ENCODE measurements around the gene CABP1. TPM values are rescaled to one million over a fixed set of nuclear protein-coding genes. Genes with fewer than 3 reads are reported as not detected.

The CABP1 gene
- total and polyA plus RNA-seq, 2 experiments from 2014 or later: 5.1 to 5.2 TPM

DNA sequence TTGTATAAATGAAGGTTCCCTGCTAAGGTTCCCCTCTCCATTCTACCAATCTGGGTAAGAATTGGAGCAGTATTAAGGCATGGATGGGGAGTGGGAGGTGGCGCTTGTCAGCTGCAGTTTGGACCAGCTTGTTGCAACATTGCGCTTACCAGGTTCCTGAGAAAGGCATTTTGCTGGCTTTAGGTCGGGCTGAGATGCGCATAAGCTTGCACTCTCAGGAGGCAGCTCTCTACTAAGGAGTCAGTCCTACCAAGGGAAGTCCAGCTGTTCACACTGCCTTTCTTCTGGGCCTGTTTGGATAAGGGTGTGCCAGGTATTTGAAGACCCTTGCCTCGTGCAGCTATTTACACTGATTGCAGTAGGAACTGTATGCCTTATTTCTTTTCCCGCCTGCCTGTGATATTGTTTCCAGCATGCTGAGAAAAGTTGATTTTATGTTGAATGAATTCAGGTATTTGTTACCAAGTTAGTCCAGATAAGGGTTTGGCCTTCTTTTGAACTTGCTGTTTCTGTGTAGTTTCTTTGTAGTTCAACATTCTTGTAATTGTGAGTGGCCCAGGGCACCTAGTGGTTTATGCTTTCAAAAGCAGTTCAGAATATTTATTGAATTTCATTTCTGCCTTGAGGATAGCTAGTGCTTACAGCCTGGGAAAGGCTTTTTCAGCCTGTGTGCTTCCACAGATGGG is 49.1 kb downstream of the CABP1 start:
- DNase-seq (ENCODE audit: low spot score) (peak; percentile 69), ATAC-seq (no peak)
- Mint-ChIP-seq H3K4me3 (peak overlapping the region; percentile 94), H3K4me1 (peaks cover 60% of the 10 kb centered on the region), H3K27me3 (ENCODE audit: insufficient read depth, low read depth, poor library complexity) (no peaks in the 10 kb centered on the region), H3K27ac (peak overlapping the region; percentile 73), H3K9me3 (no peaks in the 10 kb centered on the region), H3K36me3 (ENCODE audit: low read depth) (peaks cover 11% of the 10 kb centered on the region)
- Histone ChIP-seq H3K4me2 (peak overlapping the region; percentile 95), H3K36me3 (ENCODE audit: insufficient read depth) (peaks cover 3% of the 10 kb centered on the region; the same call in 1 of the 2 replicates), H3F3A (replicated peaks; ENCODE audit: low read depth) (peaks cover 18% of the 10 kb centered on the region), H3K27me3 (ENCODE audit: insufficient read depth) (no peaks in the 10 kb centered on the region), H3K79me2 (replicated peaks; ENCODE audit: insufficient read depth) (peaks cover 71% of the 10 kb centered on the region), H2AFZ (no peak overlapping the region), H3K9me2 (ENCODE audit: insufficient read depth) (no peaks in the 10 kb centered on the region), H4K20me1 (replicated peaks; ENCODE audit: insufficient read depth) (peaks cover 38% of the 10 kb centered on the region), H3K4me3 (peak overlapping the region; percentile 99), H3K27ac (ENCODE audit: low read depth) (no peak overlapping the region), H3K4me1 (ENCODE audit: insufficient read depth) (peaks cover 61% of the 10 kb centered on the region)
- TF ChIP-seq, protein P1, sequence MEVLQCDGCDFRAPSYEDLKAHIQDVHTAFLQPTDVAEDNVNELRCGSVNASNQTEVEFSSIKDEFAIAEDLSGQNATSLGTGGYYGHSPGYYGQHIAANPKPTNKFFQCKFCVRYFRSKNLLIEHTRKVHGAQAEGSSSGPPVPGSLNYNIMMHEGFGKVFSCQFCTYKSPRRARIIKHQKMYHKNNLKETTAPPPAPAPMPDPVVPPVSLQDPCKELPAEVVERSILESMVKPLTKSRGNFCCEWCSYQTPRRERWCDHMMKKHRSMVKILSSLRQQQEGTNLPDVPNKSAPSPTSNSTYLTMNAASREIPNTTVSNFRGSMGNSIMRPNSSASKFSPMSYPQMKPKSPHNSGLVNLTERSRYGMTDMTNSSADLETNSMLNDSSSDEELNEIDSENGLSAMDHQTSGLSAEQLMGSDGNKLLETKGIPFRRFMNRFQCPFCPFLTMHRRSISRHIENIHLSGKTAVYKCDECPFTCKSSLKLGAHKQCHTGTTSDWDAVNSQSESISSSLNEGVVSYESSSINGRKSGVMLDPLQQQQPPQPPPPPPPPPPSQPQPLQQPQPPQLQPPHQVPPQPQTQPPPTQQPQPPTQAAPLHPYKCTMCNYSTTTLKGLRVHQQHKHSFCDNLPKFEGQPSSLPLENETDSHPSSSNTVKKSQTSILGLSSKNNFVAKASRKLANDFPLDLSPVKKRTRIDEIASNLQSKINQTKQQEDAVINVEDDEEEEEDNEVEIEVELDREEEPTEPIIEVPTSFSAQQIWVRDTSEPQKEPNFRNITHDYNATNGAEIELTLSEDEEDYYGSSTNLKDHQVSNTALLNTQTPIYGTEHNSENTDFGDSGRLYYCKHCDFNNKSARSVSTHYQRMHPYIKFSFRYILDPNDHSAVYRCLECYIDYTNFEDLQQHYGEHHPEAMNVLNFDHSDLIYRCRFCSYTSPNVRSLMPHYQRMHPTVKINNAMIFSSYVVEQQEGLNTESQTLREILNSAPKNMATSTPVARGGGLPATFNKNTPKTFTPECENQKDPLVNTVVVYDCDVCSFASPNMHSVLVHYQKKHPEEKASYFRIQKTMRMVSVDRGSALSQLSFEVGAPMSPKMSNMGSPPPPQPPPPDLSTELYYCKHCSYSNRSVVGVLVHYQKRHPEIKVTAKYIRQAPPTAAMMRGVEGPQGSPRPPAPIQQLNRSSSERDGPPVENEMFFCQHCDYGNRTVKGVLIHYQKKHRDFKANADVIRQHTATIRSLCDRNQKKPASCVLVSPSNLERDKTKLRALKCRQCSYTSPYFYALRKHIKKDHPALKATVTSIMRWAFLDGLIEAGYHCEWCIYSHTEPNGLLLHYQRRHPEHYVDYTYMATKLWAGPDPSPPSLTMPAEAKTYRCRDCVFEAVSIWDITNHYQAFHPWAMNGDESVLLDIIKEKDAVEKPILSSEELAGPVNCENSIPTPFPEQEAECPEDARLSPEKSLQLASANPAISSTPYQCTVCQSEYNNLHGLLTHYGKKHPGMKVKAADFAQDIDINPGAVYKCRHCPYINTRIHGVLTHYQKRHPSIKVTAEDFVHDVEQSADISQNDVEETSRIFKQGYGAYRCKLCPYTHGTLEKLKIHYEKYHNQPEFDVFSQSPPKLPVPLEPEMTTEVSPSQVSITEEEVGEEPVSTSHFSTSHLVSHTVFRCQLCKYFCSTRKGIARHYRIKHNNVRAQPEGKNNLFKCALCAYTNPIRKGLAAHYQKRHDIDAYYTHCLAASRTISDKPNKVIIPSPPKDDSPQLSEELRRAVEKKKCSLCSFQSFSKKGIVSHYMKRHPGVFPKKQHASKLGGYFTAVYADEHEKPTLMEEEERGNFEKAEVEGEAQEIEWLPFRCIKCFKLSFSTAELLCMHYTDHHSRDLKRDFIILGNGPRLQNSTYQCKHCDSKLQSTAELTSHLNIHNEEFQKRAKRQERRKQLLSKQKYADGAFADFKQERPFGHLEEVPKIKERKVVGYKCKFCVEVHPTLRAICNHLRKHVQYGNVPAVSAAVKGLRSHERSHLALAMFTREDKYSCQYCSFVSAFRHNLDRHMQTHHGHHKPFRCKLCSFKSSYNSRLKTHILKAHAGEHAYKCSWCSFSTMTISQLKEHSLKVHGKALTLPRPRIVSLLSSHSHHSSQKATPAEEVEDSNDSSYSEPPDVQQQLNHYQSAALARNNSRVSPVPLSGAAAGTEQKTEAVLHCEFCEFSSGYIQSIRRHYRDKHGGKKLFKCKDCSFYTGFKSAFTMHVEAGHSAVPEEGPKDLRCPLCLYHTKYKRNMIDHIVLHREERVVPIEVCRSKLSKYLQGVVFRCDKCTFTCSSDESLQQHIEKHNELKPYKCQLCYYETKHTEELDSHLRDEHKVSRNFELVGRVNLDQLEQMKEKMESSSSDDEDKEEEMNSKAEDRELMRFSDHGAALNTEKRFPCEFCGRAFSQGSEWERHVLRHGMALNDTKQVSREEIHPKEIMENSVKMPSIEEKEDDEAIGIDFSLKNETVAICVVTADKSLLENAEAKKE (CRISPR knock-in tag; IDR thresholded peaks at IDR 0.05): no peak
- TF ChIP-seq CREB1 (CRISPR knock-in tag; IDR thresholded peaks at IDR 0.05; ENCODE audit: low read depth) (no peak), JUNB (IDR thresholded peaks at IDR 0.05; ENCODE audit: unreplicated experiment) (no peak), NANOG (IDR thresholded peaks at IDR 0.05; ENCODE audit: borderline replicate concordance) (no peak), EZH2phosphoT487 (IDR thresholded peaks at IDR 0.05; ENCODE audit: unreplicated experiment) (no peak), EZH2 (IDR thresholded peaks at IDR 0.05; ENCODE audit: low read depth, unreplicated experiment) (no peak), STAT1 (IDR thresholded peaks at IDR 0.05; ENCODE audit: unreplicated experiment) (no peak), ZNF114 (CRISPR knock-in tag; IDR thresholded peaks at IDR 0.05) (no peak), POLR2AphosphoS5 (IDR thresholded peaks at IDR 0.05; ENCODE audit: low read depth) (no peak), ZNF331 (CRISPR knock-in tag; IDR thresholded peaks at IDR 0.05; ENCODE audit: low read depth) (no peak)
- TF ChIP-seq, protein P2, sequence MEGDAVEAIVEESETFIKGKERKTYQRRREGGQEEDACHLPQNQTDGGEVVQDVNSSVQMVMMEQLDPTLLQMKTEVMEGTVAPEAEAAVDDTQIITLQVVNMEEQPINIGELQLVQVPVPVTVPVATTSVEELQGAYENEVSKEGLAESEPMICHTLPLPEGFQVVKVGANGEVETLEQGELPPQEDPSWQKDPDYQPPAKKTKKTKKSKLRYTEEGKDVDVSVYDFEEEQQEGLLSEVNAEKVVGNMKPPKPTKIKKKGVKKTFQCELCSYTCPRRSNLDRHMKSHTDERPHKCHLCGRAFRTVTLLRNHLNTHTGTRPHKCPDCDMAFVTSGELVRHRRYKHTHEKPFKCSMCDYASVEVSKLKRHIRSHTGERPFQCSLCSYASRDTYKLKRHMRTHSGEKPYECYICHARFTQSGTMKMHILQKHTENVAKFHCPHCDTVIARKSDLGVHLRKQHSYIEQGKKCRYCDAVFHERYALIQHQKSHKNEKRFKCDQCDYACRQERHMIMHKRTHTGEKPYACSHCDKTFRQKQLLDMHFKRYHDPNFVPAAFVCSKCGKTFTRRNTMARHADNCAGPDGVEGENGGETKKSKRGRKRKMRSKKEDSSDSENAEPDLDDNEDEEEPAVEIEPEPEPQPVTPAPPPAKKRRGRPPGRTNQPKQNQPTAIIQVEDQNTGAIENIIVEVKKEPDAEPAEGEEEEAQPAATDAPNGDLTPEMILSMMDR (conservative IDR thresholded peaks at IDR 0.05; ENCODE audit: low read depth in 2 of 2): no peak
- TF ChIP-seq, protein P3, sequence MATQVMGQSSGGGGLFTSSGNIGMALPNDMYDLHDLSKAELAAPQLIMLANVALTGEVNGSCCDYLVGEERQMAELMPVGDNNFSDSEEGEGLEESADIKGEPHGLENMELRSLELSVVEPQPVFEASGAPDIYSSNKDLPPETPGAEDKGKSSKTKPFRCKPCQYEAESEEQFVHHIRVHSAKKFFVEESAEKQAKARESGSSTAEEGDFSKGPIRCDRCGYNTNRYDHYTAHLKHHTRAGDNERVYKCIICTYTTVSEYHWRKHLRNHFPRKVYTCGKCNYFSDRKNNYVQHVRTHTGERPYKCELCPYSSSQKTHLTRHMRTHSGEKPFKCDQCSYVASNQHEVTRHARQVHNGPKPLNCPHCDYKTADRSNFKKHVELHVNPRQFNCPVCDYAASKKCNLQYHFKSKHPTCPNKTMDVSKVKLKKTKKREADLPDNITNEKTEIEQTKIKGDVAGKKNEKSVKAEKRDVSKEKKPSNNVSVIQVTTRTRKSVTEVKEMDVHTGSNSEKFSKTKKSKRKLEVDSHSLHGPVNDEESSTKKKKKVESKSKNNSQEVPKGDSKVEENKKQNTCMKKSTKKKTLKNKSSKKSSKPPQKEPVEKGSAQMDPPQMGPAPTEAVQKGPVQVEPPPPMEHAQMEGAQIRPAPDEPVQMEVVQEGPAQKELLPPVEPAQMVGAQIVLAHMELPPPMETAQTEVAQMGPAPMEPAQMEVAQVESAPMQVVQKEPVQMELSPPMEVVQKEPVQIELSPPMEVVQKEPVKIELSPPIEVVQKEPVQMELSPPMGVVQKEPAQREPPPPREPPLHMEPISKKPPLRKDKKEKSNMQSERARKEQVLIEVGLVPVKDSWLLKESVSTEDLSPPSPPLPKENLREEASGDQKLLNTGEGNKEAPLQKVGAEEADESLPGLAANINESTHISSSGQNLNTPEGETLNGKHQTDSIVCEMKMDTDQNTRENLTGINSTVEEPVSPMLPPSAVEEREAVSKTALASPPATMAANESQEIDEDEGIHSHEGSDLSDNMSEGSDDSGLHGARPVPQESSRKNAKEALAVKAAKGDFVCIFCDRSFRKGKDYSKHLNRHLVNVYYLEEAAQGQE (IDR thresholded peaks at IDR 0.05; ENCODE audit: unreplicated experiment): no peak
- TF ChIP-seq, protein P4, sequence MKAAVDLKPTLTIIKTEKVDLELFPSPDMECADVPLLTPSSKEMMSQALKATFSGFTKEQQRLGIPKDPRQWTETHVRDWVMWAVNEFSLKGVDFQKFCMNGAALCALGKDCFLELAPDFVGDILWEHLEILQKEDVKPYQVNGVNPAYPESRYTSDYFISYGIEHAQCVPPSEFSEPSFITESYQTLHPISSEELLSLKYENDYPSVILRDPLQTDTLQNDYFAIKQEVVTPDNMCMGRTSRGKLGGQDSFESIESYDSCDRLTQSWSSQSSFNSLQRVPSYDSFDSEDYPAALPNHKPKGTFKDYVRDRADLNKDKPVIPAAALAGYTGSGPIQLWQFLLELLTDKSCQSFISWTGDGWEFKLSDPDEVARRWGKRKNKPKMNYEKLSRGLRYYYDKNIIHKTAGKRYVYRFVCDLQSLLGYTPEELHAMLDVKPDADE (IDR thresholded peaks at IDR 0.05): no peak

Data from GM23338 (cell line).